Loucy (cell line): Measurements from ENCODE around the gene ADORA3.

Source experiments
- H2AFZ ChIP-seq: fragments of 200-600 bp; sonication (generic); 2 replicates; pipeline ENCODE4 v1.6.0; 2016; ENCODE audit warnings: antibody characterized with exemption, mild to moderate bottlenecking, low read length, moderate library complexity
- H3F3A ChIP-seq: fragments of 200-600 bp; 2 replicates; pipeline ENCODE4 v1.6.0; 2016; ENCODE audit warnings: antibody characterized with exemption, low read depth, mild to moderate bottlenecking
- H3K27me3 ChIP-seq: fragments of 200-600 bp; sonication (generic); 2 replicates; pipeline ENCODE4 v1.6.1; 2014; ENCODE audit warnings: low read length, mild to moderate bottlenecking; ENCODE audit not compliant: insufficient read depth, poor library complexity, severe bottlenecking
- H3K36me3 ChIP-seq: fragments of 200-600 bp; sonication (generic); 2 replicates; pipeline ENCODE4 v1.6.1; 2016; ENCODE audit warnings: low read length; ENCODE audit not compliant: insufficient read depth
- H3K4me1 ChIP-seq: fragments of 200-600 bp; sonication (generic); 2 replicates; pipeline ENCODE4 v1.5.1; 2014; ENCODE audit warnings: low read length, mild to moderate bottlenecking; ENCODE audit not compliant: insufficient read depth, poor library complexity, severe bottlenecking
- H3K4me2 ChIP-seq: fragments of 200-600 bp; sonication (generic); 2 replicates; pipeline ENCODE4 v1.6.0; 2014; ENCODE audit warnings: antibody characterized with exemption, low read length, low read depth, mild to moderate bottlenecking; ENCODE audit not compliant: poor library complexity, severe bottlenecking
- H3K4me3 ChIP-seq: fragments of 200-600 bp; sonication (generic); 2 replicates; pipeline ENCODE4 v1.5.1; 2014; ENCODE audit warnings: low read length, mild to moderate bottlenecking, mixed read lengths; ENCODE audit not compliant: poor library complexity, severe bottlenecking
- H3K79me2 ChIP-seq: fragments of 200-600 bp; sonication (generic); 2 replicates; pipeline ENCODE4 v1.6.1; 2014; ENCODE audit warnings: low read length; ENCODE audit not compliant: insufficient read depth
- H3K9ac ChIP-seq: fragments of 200-600 bp; sonication (generic); 2 replicates; pipeline ENCODE4 v1.6.0; 2014; ENCODE audit warnings: mild to moderate bottlenecking, low read depth, low read length, moderate library complexity; ENCODE audit not compliant: poor library complexity, severe bottlenecking
- H3K9me2 ChIP-seq: fragments of 200-600 bp; sonication (generic); replicated peaks from 2 replicates; pipeline ENCODE4 v1.6.1; 2016; ENCODE audit warnings: low read depth, low read length, mixed read lengths
- H3K9me3 ChIP-seq: fragments of 200-600 bp; sonication (generic); 2 replicates; pipeline ENCODE4 v1.6.1; 2014; ENCODE audit warnings: mild to moderate bottlenecking, antibody characterized with exemption, low read length, low read depth; ENCODE audit not compliant: insufficient read depth
- H4K20me1 ChIP-seq: fragments of 200-600 bp; sonication (generic); 2 replicates; pipeline ENCODE4 v1.6.0; 2014; ENCODE audit warnings: antibody characterized with exemption, low read length, mild to moderate bottlenecking; ENCODE audit not compliant: insufficient read depth, poor library complexity, severe bottlenecking
- EZH2phosphoT487 ChIP-seq: fragments of 200-600 bp; IDR thresholded peaks from 2 replicates; pipeline ENCODE4 v1.6.1; 2018; ENCODE audit warnings: antibody characterized with exemption, mild to moderate bottlenecking, moderate library complexity, borderline replicate concordance
- TF ChIP-seq, protein P1 (sequence below): fragments of 200-600 bp; sonication (generic); conservative IDR thresholded peaks from 2 replicates; pipeline ENCODE4 v1.5.1; 2014; ENCODE audit warnings: mild to moderate bottlenecking, antibody characterized with exemption, low read length

Gene ADORA3

DNA sequence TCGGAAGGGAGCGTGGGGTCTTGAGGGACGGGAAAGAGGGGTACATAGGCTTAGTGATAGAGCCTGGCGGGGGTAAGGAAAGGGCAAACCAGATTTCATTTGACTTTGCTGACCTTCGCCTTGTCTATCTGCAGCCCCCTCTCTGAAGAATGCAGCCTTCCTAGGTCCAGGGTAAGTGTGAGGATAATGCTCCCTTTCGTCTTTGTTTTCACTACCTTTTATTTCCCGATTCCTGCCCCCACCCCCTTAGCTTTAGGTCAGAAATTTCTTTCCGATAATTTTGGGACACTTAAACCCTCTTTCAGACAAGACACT is 53.8 kb downstream of the ADORA3 start:
- Histone ChIP-seq H3K27me3 (no peaks in the 10 kb centered on the region), H3F3A (no peaks in the 10 kb centered on the region), H4K20me1 (peaks cover 31% of the 10 kb centered on the region), H3K9me2 (no peaks in the 10 kb centered on the region), H3K79me2 (peaks cover 90% of the 10 kb centered on the region), H3K4me2 (peak overlapping the region; percentile 93), H3K9ac (peak overlapping the region; percentile 82), H3K9me3 (no peaks in the 10 kb centered on the region), H2AFZ (peak overlapping the region; percentile 71), H3K36me3 (0 out of 2 replicates have a peak, but pooled peaks cover 3% of the 10 kb centered on the region), H3K4me1 (peaks cover 83% of the 10 kb centered on the region), H3K4me3 (peak overlapping the region; percentile 81)
- TF ChIP-seq, protein P1, sequence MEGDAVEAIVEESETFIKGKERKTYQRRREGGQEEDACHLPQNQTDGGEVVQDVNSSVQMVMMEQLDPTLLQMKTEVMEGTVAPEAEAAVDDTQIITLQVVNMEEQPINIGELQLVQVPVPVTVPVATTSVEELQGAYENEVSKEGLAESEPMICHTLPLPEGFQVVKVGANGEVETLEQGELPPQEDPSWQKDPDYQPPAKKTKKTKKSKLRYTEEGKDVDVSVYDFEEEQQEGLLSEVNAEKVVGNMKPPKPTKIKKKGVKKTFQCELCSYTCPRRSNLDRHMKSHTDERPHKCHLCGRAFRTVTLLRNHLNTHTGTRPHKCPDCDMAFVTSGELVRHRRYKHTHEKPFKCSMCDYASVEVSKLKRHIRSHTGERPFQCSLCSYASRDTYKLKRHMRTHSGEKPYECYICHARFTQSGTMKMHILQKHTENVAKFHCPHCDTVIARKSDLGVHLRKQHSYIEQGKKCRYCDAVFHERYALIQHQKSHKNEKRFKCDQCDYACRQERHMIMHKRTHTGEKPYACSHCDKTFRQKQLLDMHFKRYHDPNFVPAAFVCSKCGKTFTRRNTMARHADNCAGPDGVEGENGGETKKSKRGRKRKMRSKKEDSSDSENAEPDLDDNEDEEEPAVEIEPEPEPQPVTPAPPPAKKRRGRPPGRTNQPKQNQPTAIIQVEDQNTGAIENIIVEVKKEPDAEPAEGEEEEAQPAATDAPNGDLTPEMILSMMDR, result no peak
- no peak for TF ChIP-seq EZH2phosphoT487
